Activated CD4-positive, alpha-beta memory T cell treated with anti-CD3 and anti-CD28 coated beads, Interleukin-2, amount 10 ng/mL, durations not matched to agents 7 days and 5 days (primary cell): ENCODE measurements around the gene CDC42BPA. TPM values are rescaled to one million over a fixed set of nuclear protein-coding genes. Genes with fewer than 3 reads are reported as not detected.

Experiments
- CTCF ChIA-PET: fragments of 350-600 bp; sonication (Branson Sonifier 250); formaldehyde crosslinking; loops from one replicate; lab custom pipeline; 2021; ENCODE audit warnings: antibody characterized with exemption, inconsistent platforms; lab: Charles Lee
- POLR2A ChIA-PET: fragments of 350-600 bp; sonication (Branson Sonifier 250); formaldehyde crosslinking; loops from one replicate; lab custom pipeline; 2021; ENCODE audit warnings: antibody characterized with exemption; lab: Charles Lee
- DNase-seq: peaks from one replicate; pipeline ENCODE4 v3.0.0-alpha.2; 2020
- H3K27ac Mint-ChIP-seq: one replicate; pipeline ENCODE4 v1.8.0; 2021; ENCODE audit warnings: mild to moderate bottlenecking, mixed read lengths
- H3K27me3 Mint-ChIP-seq: one replicate; pipeline ENCODE4 v1.8.0; 2021; ENCODE audit warnings: mixed read lengths
- H3K36me3 Mint-ChIP-seq: one replicate; pipeline ENCODE4 v1.8.0; 2021; ENCODE audit warnings: low read depth, mixed read lengths
- H3K4me1 Mint-ChIP-seq: one replicate; pipeline ENCODE4 v1.8.0; 2021; ENCODE audit warnings: mixed read lengths
- H3K4me3 Mint-ChIP-seq: one replicate; pipeline ENCODE4 v1.8.0; 2021; ENCODE audit warnings: mild to moderate bottlenecking, mixed read lengths
- H3K9me3 Mint-ChIP-seq: one replicate; pipeline ENCODE4 v1.8.0; 2021; ENCODE audit warnings: mixed read lengths
- total RNA-seq, 2 experiments: library from RNA; stranded (reverse); gene quantifications; one replicate each; pipeline ENCODE4 v1.2.3, GENCODE V29; 2021

CDC42BPA gene
- total RNA-seq, 2 experiments from 2014 or later, result 3.1 TPM

GRCh38 chr1:226946841-226947240 is 371.5 kb downstream of the CDC42BPA start:
- Mint-ChIP-seq H3K9me3 (no peaks in the 10 kb centered on the region), H3K4me3 (no peak overlapping the region), H3K27me3 (no peaks in the 10 kb centered on the region), H3K36me3 (no peaks in the 10 kb centered on the region), H3K27ac (no peak overlapping the region), H3K4me1 (peaks cover 8% of the 10 kb centered on the region)
- ChIA-PET POLR2A (no interaction called here), CTCF (interaction anchor here (1.0 kb wide), 1 partner anchor 35 kb away, joined by 3 read pairs; no protein-coding TSS in a partner anchor)
- DNase-seq, result no peak

DNA sequence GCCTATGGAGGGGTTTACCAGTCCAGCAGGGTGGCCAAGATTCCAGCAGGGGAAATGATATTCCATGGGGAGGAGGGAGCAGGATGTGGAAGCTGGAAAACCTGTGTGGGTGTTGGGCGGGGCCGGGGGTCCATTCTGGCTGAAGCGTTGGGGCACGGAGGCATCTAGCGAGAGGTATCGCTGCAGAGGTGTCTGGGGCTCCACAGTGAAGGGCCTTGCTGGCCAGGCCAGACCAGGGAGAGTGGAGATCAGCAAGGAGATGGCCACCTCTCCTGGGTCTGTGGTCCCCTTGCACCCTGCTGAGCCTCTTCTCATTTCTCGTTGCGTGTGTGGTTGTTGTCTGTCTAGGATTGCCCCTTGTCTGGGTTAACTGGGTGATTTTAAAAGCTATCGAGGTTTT is 372.0 kb downstream of the CDC42BPA start:
- Mint-ChIP-seq H3K9me3 (no peaks in the 10 kb centered on the region), H3K27ac (no peak overlapping the region), H3K27me3 (no peaks in the 10 kb centered on the region), H3K4me1 (peaks cover 10% of the 10 kb centered on the region), H3K4me3 (no peak overlapping the region), H3K36me3 (no peaks in the 10 kb centered on the region)
- POLR2A ChIA-PET, result no interaction called here
- CTCF ChIA-PET, result interaction anchor here (1.0 kb wide), 1 partner anchor 34 kb away, joined by 3 read pairs; no protein-coding TSS in a partner anchor
- DNase-seq, result no peak

DNA sequence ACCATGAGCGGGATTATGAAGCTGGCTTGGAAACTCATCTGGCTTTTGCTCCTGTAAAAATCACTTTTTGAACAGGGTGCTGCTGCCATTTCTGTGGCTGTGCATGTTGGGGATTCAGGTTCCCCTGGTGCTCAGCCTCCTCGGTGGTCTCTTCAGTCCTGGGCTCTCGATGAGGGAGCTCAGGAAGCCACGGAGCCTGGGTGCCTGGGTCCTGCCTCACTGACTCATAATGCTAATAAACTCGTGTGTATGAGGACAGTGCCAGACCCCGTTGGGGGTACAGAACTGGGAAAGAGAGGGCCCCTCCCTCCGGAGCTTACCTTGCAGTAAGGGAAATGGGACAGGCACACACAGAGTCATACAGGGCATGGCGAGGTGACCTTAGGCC is 372.4 kb downstream of the CDC42BPA start:
- POLR2A ChIA-PET, result no interaction called here
- H3K27ac Mint-ChIP-seq, result no peak overlapping the region
- no peaks in the 10 kb centered on the region for H3K36me3 Mint-ChIP-seq
- no peak for DNase-seq
- peaks cover 14% of the 10 kb centered on the region for H3K4me1 Mint-ChIP-seq
- no peaks in the 10 kb centered on the region for H3K9me3 Mint-ChIP-seq
- H3K4me3 Mint-ChIP-seq, result no peak overlapping the region
- CTCF ChIA-PET, result interaction anchor here (1.0 kb wide), 1 partner anchor 34 kb away, joined by 3 read pairs; no protein-coding TSS in a partner anchor
- no peaks in the 10 kb centered on the region for H3K27me3 Mint-ChIP-seq

GRCh38 chr1:226945106-226945857 is 373.0 kb downstream of the CDC42BPA start:
- ChIA-PET POLR2A (no interaction called here), CTCF (no interaction called here)
- Mint-ChIP-seq H3K27ac (no peak overlapping the region), H3K4me3 (no peak overlapping the region), H3K9me3 (no peaks in the 10 kb centered on the region), H3K4me1 (peaks cover 17% of the 10 kb centered on the region), H3K27me3 (no peaks in the 10 kb centered on the region), H3K36me3 (no peaks in the 10 kb centered on the region)
- DNase-seq, result no peak

DNA sequence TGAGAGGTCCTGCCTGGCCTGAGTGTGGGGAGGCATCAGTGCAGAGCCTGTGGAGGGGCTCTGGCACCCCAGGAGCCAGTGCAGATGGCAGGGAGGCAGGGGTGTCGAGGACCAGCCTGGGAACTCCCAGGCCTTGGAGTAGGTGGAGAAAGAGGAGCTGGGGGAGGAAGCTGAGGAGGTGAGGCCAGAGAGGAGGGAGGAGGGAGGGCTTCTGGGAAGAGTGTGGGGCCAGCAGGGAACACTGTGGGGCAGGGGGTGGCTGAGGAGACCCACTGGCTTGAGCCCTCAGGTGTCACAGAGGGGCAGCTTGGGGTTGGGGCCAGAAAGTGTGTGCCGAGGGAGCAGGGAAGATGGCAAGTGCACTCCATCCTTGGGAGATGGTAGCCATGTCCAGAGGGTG is 374.4 kb downstream of the CDC42BPA start:
- Mint-ChIP-seq H3K4me1 (peaks cover 18% of the 10 kb centered on the region), H3K27ac (no peak overlapping the region), H3K27me3 (no peaks in the 10 kb centered on the region), H3K9me3 (no peaks in the 10 kb centered on the region), H3K36me3 (no peaks in the 10 kb centered on the region), H3K4me3 (no peak overlapping the region)
- DNase-seq, result peak; percentile 8
- ChIA-PET POLR2A (no interaction called here), CTCF (no interaction called here)

- CTCF ChIA-PET, result interaction anchor here (1.0 kb wide), 1 partner anchor 24 kb away, joined by 3 read pairs; no protein-coding TSS in a partner anchor
- Mint-ChIP-seq H3K36me3 (no peaks in the 10 kb centered on the region), H3K9me3 (no peaks in the 10 kb centered on the region), H3K4me3 (no peak overlapping the region), H3K27ac (no peak overlapping the region), H3K27me3 (no peaks in the 10 kb centered on the region), H3K4me1 (peaks cover 26% of the 10 kb centered on the region)
- POLR2A ChIA-PET, result no interaction called here
- peak; percentile 0 for DNase-seq
These were observed 375.1 kb downstream of the CDC42BPA start for GRCh38 chr1:226943156-226943555.

GRCh38 chr1:226942392-226942791 is 375.9 kb downstream of the CDC42BPA start:
- H3K9me3 Mint-ChIP-seq, result no peaks in the 10 kb centered on the region
- no peaks in the 10 kb centered on the region for H3K36me3 Mint-ChIP-seq
- ChIA-PET POLR2A (no interaction called here), CTCF (no interaction called here)
- H3K27ac Mint-ChIP-seq, result no peak overlapping the region
- DNase-seq, result no peak
- H3K4me3 Mint-ChIP-seq, result no peak overlapping the region
- H3K27me3 Mint-ChIP-seq, result no peaks in the 10 kb centered on the region
- H3K4me1 Mint-ChIP-seq, result peaks cover 33% of the 10 kb centered on the region

DNA sequence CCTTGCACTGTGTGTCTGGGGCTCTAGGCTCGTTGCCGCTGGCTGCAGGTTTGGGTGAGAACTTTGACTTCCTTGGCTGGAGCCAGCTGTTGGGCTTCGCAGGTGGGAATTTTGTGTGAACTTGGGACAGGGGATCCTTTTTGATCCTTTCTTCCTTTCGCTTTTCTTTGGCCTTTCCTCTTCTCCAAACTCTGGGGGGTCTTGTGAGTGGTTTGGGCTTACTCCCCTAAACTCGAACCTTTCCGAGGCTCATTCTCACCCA is 377.6 kb downstream of the CDC42BPA start:
- CTCF ChIA-PET, result interaction anchor here (1.0 to 1.5 kb wide), 2 partner anchors 50 to 58 kb away, joined by 4 to 5 read pairs; no protein-coding TSS in a partner anchor
- peak overlapping the region; percentile 76 for H3K4me3 Mint-ChIP-seq
- H3K4me1 Mint-ChIP-seq, result peaks cover 33% of the 10 kb centered on the region
- peaks cover 6% of the 10 kb centered on the region for H3K9me3 Mint-ChIP-seq
- DNase-seq, result no peak
- POLR2A ChIA-PET, result interaction anchor here (0.8 to 5.1 kb wide), 10 partner anchors 26 to 1163 kb away, joined by 3 to 82 read pairs (median 4); partner anchors contain the start of gene SRP9
- H3K27ac Mint-ChIP-seq, result peak overlapping the region; percentile 44
- H3K36me3 Mint-ChIP-seq, result no peaks in the 10 kb centered on the region
- no peaks in the 10 kb centered on the region for H3K27me3 Mint-ChIP-seq

DNA sequence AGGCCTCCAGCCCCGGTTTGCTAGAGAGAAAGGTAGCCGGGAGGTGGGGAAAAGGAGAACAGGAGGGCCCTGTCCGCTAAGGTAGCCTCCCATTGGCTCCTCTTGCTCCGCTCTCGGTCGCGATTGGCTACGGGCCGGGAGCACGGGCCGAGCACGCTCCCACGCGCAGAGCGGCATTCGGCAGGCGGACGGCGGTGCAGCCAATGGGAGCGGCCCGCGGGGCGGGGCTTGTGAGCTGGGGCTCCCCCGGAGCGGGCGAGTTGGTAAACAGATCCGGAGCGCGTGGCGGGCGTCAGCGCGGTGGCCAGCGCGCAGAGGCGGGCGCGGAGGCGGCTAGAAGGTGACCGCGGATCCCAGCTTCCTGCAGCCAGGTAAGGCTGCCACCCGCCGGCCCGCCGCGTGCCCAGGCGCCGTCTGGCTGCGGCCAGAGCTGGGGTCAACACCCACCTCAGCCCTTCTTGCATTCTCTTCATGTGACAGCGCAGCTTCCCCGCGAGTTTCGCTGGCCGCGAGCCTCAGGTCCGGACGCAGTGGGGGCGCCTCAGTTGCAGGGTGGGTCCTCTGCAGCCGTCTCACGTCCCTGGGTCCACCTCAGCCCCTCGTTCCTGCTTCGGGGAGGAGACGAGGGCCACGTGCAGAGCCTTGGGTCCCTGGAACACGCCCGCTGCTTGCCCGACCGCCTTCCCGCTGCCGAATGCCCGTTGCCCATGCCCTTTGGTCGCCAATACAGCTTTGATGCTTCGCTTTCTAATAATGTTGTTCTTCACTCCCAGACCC is 378.1 kb downstream of the CDC42BPA start, which contains the start of gene COQ8A:
Gene COQ8A, plus strand, starts transcription at position 266 of the 777 bp plus-strand sequence. CDS start 21,092 bp downstream, outside the sequence.
- peaks cover 33% of the 10 kb centered on the region for H3K4me1 Mint-ChIP-seq
- peak within 1 kb of the TSS; percentile 76 for H3K4me3 Mint-ChIP-seq
- H3K9me3 Mint-ChIP-seq, result peaks cover 11% of the 10 kb centered on the region
- H3K36me3 Mint-ChIP-seq, result peaks cover 3% of the 10 kb centered on the region
- H3K27ac Mint-ChIP-seq, result peak within 1 kb of the TSS; percentile 96
- ChIA-PET POLR2A (interaction anchor here (0.7 to 5.1 kb wide), 18 partner anchors 9 to 1162 kb away, joined by 3 to 82 read pairs (median 4); partner anchors contain the start of gene SRP9), CTCF (interaction anchor here (0.6 to 1.5 kb wide), 3 partner anchors 50 to 209 kb away, joined by 4 to 5 read pairs (median 4); no protein-coding TSS in a partner anchor)
- DNase-seq, result peak; percentile 99
- H3K27me3 Mint-ChIP-seq, result peaks cover 3% of the 10 kb centered on the region

Other genes with a start within 250 kb of the CDC42BPA start
- gene ZNF678, start 245.1 kb upstream of the CDC42BPA start, total RNA-seq, result 1 to 10 TPM; 4.6 to 4.9 TPM